COR-L47 (cell line): Measurements from ENCODE around the gene PCGF3.
"Not testable (repeated sequence)": the region's sequence is repeated elsewhere in the genome, so short reads cannot be mapped to it uniquely, and the experiment has no call there.

Experiments used
- DNase-seq: peaks from one replicate; lab custom pipeline; 2025; lab: John Stamatoyannopoulos, UW

The PCGF3 gene

GRCh38 chr4:683247-683897 lies 22.3 kb upstream of the PCGF3 start:
- DNase-seq: no peak

- DNase-seq: no peak
These were observed 21.5 kb upstream of the PCGF3 start for GRCh38 chr4:683982-684622.

DNA sequence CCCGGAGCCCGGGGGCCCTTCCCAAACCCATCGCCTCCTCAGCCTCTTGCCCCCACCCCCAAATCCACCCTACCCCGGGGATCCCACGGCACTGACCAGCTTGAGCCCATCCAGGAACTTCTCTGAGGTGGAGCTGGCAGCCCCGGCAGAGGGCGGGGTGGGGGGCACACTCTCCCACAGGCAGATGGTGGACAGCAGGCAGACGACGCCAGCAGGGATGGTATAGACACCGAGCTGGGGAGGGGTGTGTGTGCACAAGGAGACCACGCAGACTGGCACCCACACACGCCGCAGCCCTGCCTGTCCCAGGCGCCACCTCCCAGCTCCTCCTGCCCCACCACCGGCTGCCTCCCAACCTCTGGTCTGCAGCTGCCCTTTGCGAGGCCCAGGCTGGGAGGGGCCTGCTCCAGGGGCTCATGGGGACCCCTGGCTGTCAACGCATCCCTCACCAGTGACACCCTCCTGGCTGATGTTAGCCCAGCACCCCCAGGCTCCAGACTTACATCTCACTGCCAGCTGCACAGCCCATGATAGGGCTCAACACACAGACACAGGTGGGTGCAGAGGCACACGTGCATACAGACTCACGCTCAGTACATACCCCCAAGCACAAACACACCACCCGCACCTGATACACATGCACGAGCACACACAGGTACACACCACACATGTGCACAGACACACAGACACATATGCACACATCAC lies 20.9 kb upstream of the PCGF3 start:
- no peak for DNase-seq

- DNase-seq: no peak
These were observed 19.8 kb upstream of the PCGF3 start for GRCh38 chr4:685679-686412.

- no peak for DNase-seq
These were observed 19.1 kb upstream of the PCGF3 start for GRCh38 chr4:686413-687040.

DNA sequence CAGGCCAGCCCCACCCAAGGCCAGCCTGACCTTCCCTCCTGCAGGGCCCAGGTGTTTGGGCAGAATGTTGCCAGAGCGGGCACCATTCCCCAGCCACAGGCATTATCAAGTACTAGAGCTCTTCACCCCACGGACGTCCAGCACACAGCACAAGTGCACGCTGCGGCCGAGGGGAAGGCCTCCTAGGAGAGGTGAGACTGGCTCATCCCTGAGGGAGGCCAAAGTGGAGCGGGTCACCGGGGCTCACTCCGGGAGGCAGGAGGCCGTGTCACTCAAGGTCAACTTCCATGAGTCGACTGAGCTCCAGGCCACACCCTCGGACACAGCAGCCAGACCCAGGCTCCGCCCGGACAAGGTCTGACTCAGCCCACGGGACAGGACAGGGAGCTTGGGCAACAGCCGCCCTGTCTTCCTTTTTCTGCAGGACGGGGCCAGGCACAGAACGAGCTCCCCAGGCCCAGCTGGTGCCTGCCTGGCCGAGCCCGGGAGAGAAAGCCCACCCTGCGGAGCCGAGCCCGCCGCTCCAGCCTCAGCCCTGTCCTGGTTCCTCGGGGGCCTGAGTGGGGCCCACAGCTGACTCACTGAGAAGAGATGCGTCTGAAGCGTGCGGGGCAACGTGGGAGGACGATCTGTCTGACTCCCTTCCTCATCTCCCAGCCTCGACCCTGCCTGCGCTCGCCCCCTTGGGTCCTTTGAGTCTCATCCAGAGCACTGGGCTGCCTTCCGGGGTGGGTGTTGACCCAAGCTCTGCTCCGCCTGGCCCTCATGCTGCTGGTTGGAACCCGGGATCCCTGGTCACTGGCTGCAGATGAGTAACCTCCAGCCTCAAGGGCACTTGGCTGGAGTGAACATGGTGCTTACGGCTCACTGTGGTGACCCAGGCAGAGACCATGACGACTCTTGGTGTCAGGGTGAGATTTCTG lies 18.3 kb upstream of the PCGF3 start:
- DNase-seq: no peak

- no peak for DNase-seq
These were observed 17.4 kb upstream of the PCGF3 start for GRCh38 chr4:687971-688853.

DNA sequence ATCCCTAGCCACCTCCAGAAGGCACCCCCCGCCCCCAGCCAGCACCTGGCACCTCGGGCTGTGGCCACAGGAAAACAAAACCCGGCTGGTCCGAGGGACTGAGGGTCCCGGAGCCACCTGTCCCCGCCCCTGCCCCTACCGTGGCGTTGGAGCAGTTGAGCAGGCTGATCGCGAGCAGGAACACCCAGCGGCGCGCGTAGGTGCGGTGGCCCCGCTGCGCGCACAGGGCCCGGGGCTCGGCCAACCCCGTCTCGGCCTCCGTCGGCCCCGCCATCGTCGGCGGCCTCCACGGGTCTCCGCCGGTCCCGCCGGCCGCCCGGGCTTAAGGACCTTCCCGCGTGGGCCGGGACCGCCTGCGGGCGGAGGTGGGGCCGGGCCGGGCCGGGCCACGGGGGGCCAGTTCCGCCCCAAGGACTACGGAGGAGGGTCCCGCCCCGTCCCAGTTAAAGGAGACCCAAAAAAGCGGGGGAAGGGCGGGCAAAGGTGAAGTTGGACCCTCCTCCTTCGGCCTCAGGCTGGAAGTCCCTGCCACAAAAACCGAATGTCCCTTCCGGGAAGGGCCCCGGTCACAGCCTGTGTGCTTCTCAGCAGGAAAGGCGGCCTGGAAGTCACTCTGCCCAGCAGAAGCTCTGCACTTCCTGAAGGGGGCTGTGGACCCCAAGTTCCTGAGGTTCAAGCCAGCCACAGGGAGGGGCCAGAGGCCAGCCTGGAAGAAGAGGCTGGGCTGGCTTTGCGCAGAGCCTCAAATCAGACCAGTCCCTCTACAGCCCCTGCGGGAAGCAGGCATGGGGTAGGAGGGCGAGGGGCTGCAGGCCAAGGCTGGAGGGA lies 16.6 kb upstream of the PCGF3 start, which contains the start of gene SLC49A3:
SLC49A3 (minus strand) TSS at position 298 of the 828 bp plus-strand sequence; CDS start at position 274, 24 bp downstream.
- no peak for DNase-seq

GRCh38 chr4:689723-690122 lies 15.9 kb upstream of the PCGF3 start:
- no peak for DNase-seq

GRCh38 chr4:692771-693554 lies 12.7 kb upstream of the PCGF3 start:
- DNase-seq: no peak

- not testable (repeated sequence) for DNase-seq
These were observed 11.2 kb upstream of the PCGF3 start for GRCh38 chr4:694341-694940.

DNA sequence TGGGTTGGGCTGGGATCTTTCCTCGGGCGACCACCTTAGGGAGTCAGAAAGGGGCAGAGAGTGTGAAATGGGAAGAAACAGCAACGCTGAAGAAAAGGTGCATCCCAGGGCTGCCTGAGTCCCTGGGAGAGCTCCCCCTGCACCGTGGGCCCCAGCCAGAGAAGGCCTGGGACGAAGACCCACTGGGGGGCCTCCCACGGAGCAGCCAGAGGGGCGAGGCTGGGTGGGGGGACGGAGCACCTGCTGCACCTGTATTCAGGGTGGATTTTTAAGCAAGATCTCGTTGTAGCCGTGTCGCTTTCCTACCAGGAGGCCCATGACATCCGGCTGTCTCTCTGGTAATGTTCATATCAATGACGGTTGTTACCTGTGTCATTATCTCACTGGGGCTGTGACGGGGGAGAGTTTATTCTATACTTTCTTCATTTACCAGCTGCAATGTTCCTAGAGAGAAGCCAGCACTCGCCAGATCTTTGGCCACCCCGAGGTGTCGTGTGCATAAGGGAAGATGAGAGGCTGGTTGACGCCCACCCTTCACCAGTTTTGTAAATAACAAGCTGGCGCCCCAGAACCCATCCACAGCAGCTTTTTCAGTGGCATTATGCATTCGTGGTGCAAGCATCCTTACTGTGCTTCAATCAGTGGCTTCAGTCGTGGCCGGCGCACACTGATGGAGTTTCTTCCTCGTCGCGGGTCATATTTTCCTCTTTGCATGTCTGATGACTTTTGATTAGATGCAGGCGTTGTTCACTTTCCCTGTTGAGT lies 5.6 kb upstream of the PCGF3 start:
- no peak for DNase-seq

- DNase-seq: no peak
These were observed 4.9 kb upstream of the PCGF3 start for GRCh38 chr4:700587-701264.

- DNase-seq: no peak
These were observed 3.0 kb upstream of the PCGF3 start for GRCh38 chr4:702618-703048.

- DNase-seq: no peak
These were observed 2.1 kb upstream of the PCGF3 start for GRCh38 chr4:703336-704197.
